HFFc6 (cell line): ENCODE results near the gene NSG1. TPM values are rescaled to one million over a fixed set of nuclear protein-coding genes. Genes with fewer than 3 reads are reported as not detected.

Source experiments
- DNase-seq: peaks from one replicate; pipeline ENCODE4 v3.0.0-alpha.2; 2018
- H3K27ac Mint-ChIP-seq: 2 replicates; pipeline ENCODE4 v1.8.0; 2020; ENCODE audit warnings: mild to moderate bottlenecking, mixed read lengths
- H3K27me3 Mint-ChIP-seq: 2 replicates; pipeline ENCODE4 v1.8.0; 2021; ENCODE audit warnings: mild to moderate bottlenecking, moderate library complexity, mixed read lengths; ENCODE audit not compliant: insufficient read depth
- H3K36me3 Mint-ChIP-seq: 2 replicates; pipeline ENCODE4 v1.8.0; 2021; ENCODE audit warnings: low read depth, mixed read lengths
- H3K4me1 Mint-ChIP-seq: 2 replicates; pipeline ENCODE4 v1.8.0; 2020; ENCODE audit warnings: low read depth, mixed read lengths
- H3K4me3 Mint-ChIP-seq: 2 replicates; pipeline ENCODE4 v1.8.0; 2020; ENCODE audit warnings: mild to moderate bottlenecking, moderate library complexity, mixed read lengths
- H3K9me3 Mint-ChIP-seq: 2 replicates; pipeline ENCODE4 v1.8.0; 2020; ENCODE audit warnings: mild to moderate bottlenecking, mixed read lengths
- total RNA-seq, 6 experiments: library from RNA; stranded (reverse); fragmentation: NEBNext Ultra II Directional; extraction: Animal tissue kit (Norgen Biotek cat#: 25700); gene quantifications; 2 replicates in 1 of 6; 3 replicates in 5 of 6; pipeline ENCODE4 v1.2.3, GENCODE V29; 2021
- TF ChIP-seq, protein P1 (sequence below): fragments of 200-600 bp; sonication (generic); IDR thresholded peaks from 2 replicates; pipeline ENCODE4 v1.5.0; 2021; ENCODE audit warnings: antibody characterized with exemption, mild to moderate bottlenecking

Gene NSG1
- total RNA-seq, 6 experiments from 2014 or later: 0.13 to 0.14 TPM; not detected in 4

DNA sequence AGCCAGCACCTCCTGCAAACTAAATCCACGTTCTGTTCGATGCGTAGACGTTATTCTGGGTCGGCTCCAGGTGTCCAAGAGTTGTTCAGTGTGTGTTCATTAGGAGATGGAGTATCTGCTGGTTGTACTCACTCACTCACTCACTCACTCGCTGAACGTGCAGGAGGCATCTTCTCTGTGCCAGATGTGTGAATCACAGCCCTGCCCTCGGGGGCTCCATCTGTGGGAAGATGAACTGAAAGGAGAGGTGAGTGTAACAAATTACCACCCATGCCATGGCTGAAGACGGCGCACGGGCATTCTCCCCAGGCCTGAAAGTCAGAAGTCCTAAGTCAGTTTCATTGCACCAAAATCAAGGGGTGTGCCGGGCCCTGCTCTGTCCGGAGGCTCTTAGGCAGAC, 16.1 kb downstream of the NSG1 start:
- peaks cover 12% of the 10 kb centered on the region for H3K4me1 Mint-ChIP-seq
- H3K4me3 Mint-ChIP-seq: peak overlapping the region; percentile 35; the same call in 1 of the 2 replicates
- TF ChIP-seq, protein P1, sequence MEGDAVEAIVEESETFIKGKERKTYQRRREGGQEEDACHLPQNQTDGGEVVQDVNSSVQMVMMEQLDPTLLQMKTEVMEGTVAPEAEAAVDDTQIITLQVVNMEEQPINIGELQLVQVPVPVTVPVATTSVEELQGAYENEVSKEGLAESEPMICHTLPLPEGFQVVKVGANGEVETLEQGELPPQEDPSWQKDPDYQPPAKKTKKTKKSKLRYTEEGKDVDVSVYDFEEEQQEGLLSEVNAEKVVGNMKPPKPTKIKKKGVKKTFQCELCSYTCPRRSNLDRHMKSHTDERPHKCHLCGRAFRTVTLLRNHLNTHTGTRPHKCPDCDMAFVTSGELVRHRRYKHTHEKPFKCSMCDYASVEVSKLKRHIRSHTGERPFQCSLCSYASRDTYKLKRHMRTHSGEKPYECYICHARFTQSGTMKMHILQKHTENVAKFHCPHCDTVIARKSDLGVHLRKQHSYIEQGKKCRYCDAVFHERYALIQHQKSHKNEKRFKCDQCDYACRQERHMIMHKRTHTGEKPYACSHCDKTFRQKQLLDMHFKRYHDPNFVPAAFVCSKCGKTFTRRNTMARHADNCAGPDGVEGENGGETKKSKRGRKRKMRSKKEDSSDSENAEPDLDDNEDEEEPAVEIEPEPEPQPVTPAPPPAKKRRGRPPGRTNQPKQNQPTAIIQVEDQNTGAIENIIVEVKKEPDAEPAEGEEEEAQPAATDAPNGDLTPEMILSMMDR: no peak
- DNase-seq: peak; percentile 77
- H3K9me3 Mint-ChIP-seq: peaks cover 8% of the 10 kb centered on the region
- H3K27me3 Mint-ChIP-seq: peaks cover 48% of the 10 kb centered on the region
- no peaks in the 10 kb centered on the region for H3K36me3 Mint-ChIP-seq
- H3K27ac Mint-ChIP-seq: no peak overlapping the region

DNA sequence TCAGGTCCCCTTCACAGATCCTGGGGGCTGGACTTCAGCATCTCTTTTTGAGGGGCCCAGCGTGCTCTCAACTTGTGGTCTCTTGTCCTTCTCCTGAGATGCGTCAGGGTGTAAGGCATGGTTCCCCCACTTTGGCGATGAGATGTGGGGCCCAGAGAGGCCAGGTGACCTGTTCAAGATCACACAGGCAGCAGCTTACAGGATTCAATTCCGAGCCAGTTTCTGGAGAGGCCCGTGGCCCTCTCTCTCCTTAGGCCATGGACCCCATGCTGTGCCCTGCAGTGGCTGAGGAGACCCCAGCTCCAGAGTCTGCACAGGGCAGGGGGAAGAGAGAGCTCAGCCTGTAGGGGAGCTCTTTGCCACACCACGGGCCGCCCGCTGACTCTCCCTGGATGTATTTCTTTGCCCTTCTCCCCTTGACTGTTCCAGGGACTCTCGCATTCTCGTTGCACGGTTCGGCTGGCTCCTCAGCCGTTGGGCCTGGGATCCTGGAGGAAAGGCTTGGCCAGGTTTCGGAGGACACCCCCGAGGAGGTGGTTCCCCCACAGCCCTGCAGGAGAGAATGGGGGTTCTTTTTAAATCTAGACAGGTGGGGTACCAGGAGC, 18.6 kb downstream of the NSG1 start:
- TF ChIP-seq, protein P1: no peak
- peaks cover 12% of the 10 kb centered on the region for H3K4me1 Mint-ChIP-seq
- H3K27me3 Mint-ChIP-seq: peaks cover 46% of the 10 kb centered on the region
- no peak overlapping the region for H3K4me3 Mint-ChIP-seq
- peaks cover 2% of the 10 kb centered on the region for H3K9me3 Mint-ChIP-seq
- no peaks in the 10 kb centered on the region for H3K36me3 Mint-ChIP-seq
- H3K27ac Mint-ChIP-seq: no peak overlapping the region
- DNase-seq: no peak

DNA sequence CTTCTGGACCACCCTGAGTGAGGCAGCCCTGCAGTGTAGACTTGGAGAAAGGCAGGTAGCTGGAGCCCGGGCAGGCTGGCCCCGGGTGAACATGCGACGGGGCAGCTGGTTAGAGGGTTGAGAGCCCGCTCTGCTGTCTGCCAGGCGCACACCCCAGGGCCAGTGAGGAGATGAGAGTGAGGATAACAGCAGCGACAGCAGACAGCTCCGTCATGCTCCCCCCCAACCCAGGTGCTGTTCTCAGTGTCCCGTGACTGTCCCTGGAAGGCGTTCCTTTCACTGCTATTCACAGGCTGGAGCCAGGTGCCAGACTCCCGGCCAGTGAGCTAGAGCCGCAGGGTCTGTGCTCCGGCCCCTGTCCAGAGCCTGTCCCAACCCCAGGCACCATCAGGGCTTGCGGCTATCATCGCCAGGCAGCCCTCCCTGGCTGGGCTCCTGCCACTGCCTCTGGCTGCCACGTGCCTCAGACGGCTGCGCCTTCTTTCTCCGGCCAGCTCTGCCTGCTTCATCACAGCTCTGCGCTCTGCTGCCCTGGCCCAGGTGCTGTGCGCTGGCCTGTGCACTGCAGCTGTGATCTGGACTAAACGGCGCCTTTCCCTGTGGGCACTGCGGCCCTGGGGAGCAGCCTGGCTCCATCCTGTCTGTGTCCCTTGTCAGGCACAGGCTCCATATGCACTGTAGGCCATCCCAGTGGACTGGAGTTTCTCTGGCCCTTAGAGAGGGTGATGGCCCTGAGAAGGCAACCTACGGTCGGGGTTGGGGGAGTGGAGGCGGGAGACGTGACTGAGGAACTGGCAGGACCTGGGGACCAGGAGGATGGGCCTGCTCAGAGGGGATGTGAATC, 19.8 kb downstream of the NSG1 start:
- Mint-ChIP-seq H3K9me3 (no peaks in the 10 kb centered on the region), H3K36me3 (no peaks in the 10 kb centered on the region), H3K27ac (no peak overlapping the region), H3K27me3 (peaks cover 39% of the 10 kb centered on the region), H3K4me3 (no peak overlapping the region), H3K4me1 (peaks cover 12% of the 10 kb centered on the region)
- DNase-seq: no peak
- TF ChIP-seq, protein P1: no peak

DNA sequence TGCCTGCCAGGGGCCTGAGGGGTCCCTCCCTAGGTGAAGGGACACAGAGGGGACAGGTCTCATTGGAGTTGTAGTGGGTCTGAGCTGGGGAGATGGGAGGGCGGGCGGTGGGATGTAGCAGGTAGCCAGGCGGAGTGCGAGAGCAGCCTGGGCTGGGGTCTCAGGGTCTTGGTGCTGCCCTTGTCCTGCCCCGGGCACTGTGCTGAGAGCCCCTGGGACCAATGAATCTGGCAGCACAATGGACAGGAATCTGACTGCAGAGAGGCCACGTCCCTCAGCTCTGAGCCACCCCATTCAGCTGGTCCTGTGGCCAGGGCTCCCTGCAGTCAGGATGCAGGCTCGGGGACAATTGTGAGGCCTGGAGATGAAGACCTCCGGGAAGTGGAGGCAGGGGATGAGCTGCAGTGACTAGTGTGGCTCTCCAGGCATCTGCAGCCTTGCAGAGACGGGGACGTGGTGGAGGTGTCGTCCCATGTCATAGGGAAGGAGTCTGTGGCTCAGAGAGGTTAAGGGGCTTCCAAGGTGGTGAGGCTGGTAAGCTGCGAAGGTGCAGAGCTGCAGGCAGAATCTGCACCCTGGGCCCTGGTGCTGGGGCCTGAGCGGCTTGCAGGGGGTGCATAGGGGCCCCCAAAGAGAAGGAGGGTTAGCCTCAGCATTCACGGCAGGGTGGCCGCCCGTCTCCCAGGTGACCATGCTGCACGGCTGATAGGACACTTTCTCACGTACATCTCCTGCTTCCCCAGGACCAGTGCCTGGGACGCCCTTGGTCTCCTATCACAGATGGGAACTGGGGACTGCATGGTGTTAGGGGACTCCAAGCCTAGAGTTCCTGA, 20.6 kb downstream of the NSG1 start:
- Mint-ChIP-seq H3K27me3 (peaks cover 39% of the 10 kb centered on the region), H3K9me3 (no peaks in the 10 kb centered on the region), H3K36me3 (no peaks in the 10 kb centered on the region), H3K27ac (no peak overlapping the region), H3K4me1 (peaks cover 11% of the 10 kb centered on the region), H3K4me3 (no peak overlapping the region)
- no peak for DNase-seq
- TF ChIP-seq, protein P1: no peak

DNA sequence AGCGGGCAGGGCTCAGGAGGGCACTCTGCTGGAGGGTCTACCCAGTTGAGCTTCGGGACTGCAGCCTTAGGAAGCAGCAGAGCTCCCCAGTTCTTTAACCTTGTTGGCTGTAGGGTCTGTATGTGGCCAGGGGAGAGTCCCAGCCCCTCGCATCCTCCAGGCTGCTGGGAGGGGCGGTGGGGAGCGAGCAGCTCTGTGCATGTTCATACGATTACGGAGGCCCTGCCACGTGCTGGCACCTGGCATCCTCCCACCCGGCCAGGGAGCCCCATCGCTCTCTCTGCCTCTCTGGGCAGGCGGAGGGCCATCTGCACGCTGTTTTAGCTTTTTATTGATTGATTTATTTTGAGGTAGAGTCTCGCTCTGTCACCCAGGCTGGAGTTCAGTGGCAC, 21.2 kb downstream of the NSG1 start:
- no peak overlapping the region for H3K4me3 Mint-ChIP-seq
- DNase-seq: no peak
- H3K27me3 Mint-ChIP-seq: peaks cover 37% of the 10 kb centered on the region
- no peak overlapping the region for H3K27ac Mint-ChIP-seq
- H3K4me1 Mint-ChIP-seq: peaks cover 5% of the 10 kb centered on the region
- no peaks in the 10 kb centered on the region for H3K36me3 Mint-ChIP-seq
- no peaks in the 10 kb centered on the region for H3K9me3 Mint-ChIP-seq
- TF ChIP-seq, protein P1: no peak
